ENCODE results near the gene FAT1.

DNA sequence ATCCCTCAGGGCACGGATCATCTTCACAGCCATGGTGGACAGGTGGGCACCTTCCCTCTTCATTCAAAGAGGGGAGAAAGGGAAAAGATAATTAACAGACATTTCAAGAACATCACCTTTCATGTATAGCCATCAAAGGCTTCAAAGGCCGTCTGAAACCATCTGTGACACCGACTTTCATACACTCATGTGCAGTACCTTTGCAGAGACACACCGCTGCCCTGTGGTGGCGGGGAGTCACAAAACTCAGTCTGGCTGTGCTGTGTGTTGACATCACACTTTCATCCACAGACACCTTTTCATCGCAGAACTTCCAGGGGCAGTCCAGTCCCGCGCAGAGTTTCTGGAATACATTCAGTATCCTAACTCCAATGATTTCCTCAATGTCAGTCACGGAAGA lies 120.7 kb downstream of the FAT1 start:
- TF ChIP-seq, protein P1, sequence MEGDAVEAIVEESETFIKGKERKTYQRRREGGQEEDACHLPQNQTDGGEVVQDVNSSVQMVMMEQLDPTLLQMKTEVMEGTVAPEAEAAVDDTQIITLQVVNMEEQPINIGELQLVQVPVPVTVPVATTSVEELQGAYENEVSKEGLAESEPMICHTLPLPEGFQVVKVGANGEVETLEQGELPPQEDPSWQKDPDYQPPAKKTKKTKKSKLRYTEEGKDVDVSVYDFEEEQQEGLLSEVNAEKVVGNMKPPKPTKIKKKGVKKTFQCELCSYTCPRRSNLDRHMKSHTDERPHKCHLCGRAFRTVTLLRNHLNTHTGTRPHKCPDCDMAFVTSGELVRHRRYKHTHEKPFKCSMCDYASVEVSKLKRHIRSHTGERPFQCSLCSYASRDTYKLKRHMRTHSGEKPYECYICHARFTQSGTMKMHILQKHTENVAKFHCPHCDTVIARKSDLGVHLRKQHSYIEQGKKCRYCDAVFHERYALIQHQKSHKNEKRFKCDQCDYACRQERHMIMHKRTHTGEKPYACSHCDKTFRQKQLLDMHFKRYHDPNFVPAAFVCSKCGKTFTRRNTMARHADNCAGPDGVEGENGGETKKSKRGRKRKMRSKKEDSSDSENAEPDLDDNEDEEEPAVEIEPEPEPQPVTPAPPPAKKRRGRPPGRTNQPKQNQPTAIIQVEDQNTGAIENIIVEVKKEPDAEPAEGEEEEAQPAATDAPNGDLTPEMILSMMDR (IDR thresholded peaks at IDR 0.05; ENCODE audit: low read depth, low read length, poor library complexity, severe bottlenecking), result no peak
- no peak for TF ChIP-seq EZH2phosphoT487 (IDR thresholded peaks at IDR 0.05; ENCODE audit: borderline replicate concordance, low read length)

All from DOHH2 (cell line).